Epithelial cell of proximal tubule (primary cell): ENCODE measurements around the gene EZH1. TPM values are rescaled to one million over a fixed set of nuclear protein-coding genes. Genes with fewer than 3 reads are reported as not detected.

Experiments used
- DNase-seq: peaks from one replicate; pipeline ENCODE4 v3.0.0-alpha.2; 2011; ENCODE audit warnings: low read depth
- H3K4me3 ChIP-seq: 2 replicates; pipeline ENCODE4 v1.5.1; 2011; ENCODE audit warnings: low read depth, mild to moderate bottlenecking, low read length
- CTCF ChIP-seq: conservative IDR thresholded peaks from 2 replicates; pipeline ENCODE4 v1.5.1; 2012; ENCODE audit warnings: low read depth, mild to moderate bottlenecking, low read length
- total RNA-seq: library from RNA; depleted of rRNA; stranded (reverse); fragments of >200 nt; gene quantifications from 2 replicates; pipeline ENCODE4 v1.2.3, GENCODE V29; 2015

Gene EZH1
- total RNA-seq, 1 donor from 2014 or later = 14.4 TPM

GRCh38 chr17:42699415-42699740 is 45.5 kb downstream of the EZH1 start:
- TF ChIP-seq CTCF = no peak
- no peak for DNase-seq
- H3K4me3 ChIP-seq = no peak overlapping the region

- no peak for TF ChIP-seq CTCF
- no peak for DNase-seq
- H3K4me3 ChIP-seq = no peak overlapping the region
These were observed 46.0 kb downstream of the EZH1 start for GRCh38 chr17:42698736-42699414.

- H3K4me3 ChIP-seq = no peak overlapping the region
- TF ChIP-seq CTCF = no peak
- no peak for DNase-seq
These were observed 47.6 kb downstream of the EZH1 start for GRCh38 chr17:42697108-42697811.

GRCh38 chr17:42695500-42695899 is 49.3 kb downstream of the EZH1 start:
- no peak for TF ChIP-seq CTCF
- no peak for DNase-seq
- no peak overlapping the region for H3K4me3 ChIP-seq

GRCh38 chr17:42694524-42694923 is 50.3 kb downstream of the EZH1 start:
- H3K4me3 ChIP-seq = no peak overlapping the region
- no peak for TF ChIP-seq CTCF
- no peak for DNase-seq

- TF ChIP-seq CTCF = no peak
These were observed 52.4 kb downstream of the EZH1 start for GRCh38 chr17:42692489-42692888.

More at GRCh38 chr17:42692489-42692888, 52.4 kb downstream of the EZH1 start:
- no peak overlapping the region for H3K4me3 ChIP-seq
- no peak for DNase-seq
